Transverse colon (tissue), 4 donors: Measurements from ENCODE around the gene TTC39C. TPM values are rescaled to one million over a fixed set of nuclear protein-coding genes. Genes with fewer than 3 reads are reported as not detected.

Experiments used
- DNase-seq: peaks from one replicate; pipeline ENCODE4 v3.0.0-alpha.2; 2019
- H3K27ac ChIP-seq, 4 donors: fragments of 200-600 bp; sonication (generic); 2 replicates each; pipeline ENCODE4 v1.5.1; 2016 to 2018; ENCODE audit warnings: inconsistent platforms in 4 of 4
- H3K27me3 ChIP-seq: fragments of 200-600 bp; sonication (generic); 2 replicates; pipeline ENCODE4 v1.5.1; 2017; ENCODE audit warnings: inconsistent platforms
- H3K36me3 ChIP-seq, 4 donors: fragments of 200-600 bp; sonication (generic); 2 replicates each; pipeline ENCODE4 v1.5.1; 2017 to 2019; ENCODE audit warnings: inconsistent platforms in 4 of 4
- H3K4me1 ChIP-seq, 4 donors: fragments of 200-600 bp; sonication (generic); 2 replicates each; pipeline ENCODE4 v1.5.1; 2017 to 2020; ENCODE audit warnings: inconsistent platforms in 4 of 4
- H3K4me3 ChIP-seq, 4 donors: fragments of 200-600 bp; sonication (generic); 1 replicate in 1 of 4; 2 replicates in 3 of 4; pipeline versions ENCODE4 v1.5.1 to v1.6.1; 2017 to 2019; ENCODE audit warnings: inconsistent platforms in 4 of 4
- H3K9me3 ChIP-seq, 2 donors: fragments of 200-600 bp; sonication (generic); 2 replicates each; pipeline ENCODE4 v1.5.1; 2017 to 2019; ENCODE audit warnings: inconsistent platforms in 2 of 2
- EP300 ChIP-seq: sonication (generic); formaldehyde crosslinking; IDR thresholded peaks from one replicate; pipeline ENCODE4 v1.6.1; 2017; ENCODE audit warnings: antibody characterized with exemption, low read depth
- POLR2A ChIP-seq: fragments of 450-650 bp; IDR thresholded peaks from one replicate; pipeline ENCODE4 v1.6.1; 2016; ENCODE audit warnings: antibody characterized with exemption, mild to moderate bottlenecking, moderate library complexity
- POLR2AphosphoS5 ChIP-seq, 3 donors: sonication (generic); formaldehyde crosslinking; IDR thresholded peaks; one replicate each; pipeline ENCODE4 v1.6.1; 2016; ENCODE audit warnings: antibody characterized with exemption in 3 of 3
- WGBS, 2 donors: methylation state at CpG; one replicate each; pipeline ENCODE4 v1.1.5; 2018; ENCODE audit warnings: low coverage in 1 of 2; 5-methylcytosine and 5-hydroxymethylcytosine counted together
- in situ Hi-C, 4 donors: fragments of 200-750 bp; cut with MboI; loops; one replicate each; pipeline versions ENCODE4 v1.15.0 to v1.15.1; 2017; ENCODE audit warnings: low sequenced_read_pairs in 3 of 4, low pct_ligation_motif_present in 1 of 4, low pct_unique_long_range_greater_than_20kb in 1 of 4
- intact Hi-C: fragments of 100-400 bp; cut with DNase I; formaldehyde crosslinking; loops from one replicate; pipeline ENCODE4 v1.15.1; 2023; ENCODE audit warnings: low total_unique reads
- total RNA-seq, 4 donors: library from RNA; depleted of rRNA; stranded (reverse); fragments of >200 nt; gene quantifications; one replicate each; pipeline ENCODE4 v1.1.0, GENCODE V29; 2016
- TF ChIP-seq, protein P1 (sequence below), 5 experiments: fragments of 200-600 bp in 3 of 5; fragments of 450-650 bp in 2 of 5; sonication (generic) in 3 of 5; IDR thresholded peaks; 1 replicate in 2 of 5; 2 replicates in 3 of 5; pipeline ENCODE4 v1.5.1; 2016 to 2017; ENCODE audit warnings: antibody characterized with exemption in 5 of 5, inconsistent platforms in 3 of 5, mild to moderate bottlenecking in 2 of 5, moderate library complexity in 1 of 5

The TTC39C gene
- total RNA-seq, 4 donors from 2014 or later, result 4.8 to 18.4 (median 7.4) TPM

DNA sequence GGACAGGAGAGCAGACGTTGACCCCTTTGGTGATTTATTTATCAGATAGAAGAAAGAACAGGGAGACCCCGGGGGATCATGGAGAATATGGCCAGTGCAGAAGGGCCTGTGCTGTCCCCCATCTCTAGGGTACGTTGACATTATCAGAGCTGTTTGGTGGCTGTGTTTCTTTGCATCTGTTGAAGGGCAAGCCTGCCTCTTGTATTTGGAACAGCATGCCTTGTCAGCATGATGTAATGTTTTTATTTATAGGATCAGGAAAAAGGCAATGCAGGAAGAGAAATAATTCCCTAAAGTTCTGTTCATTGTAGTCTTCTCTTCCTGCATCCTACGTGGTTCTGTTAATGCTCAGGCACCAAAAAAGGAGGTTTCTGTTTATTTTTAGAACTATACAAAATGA, 74.5 kb downstream of the TTC39C start:
- WGBS, 2 donors, result 73 to 76% methylated on average over 4 of the region's 4 CpGs
- no peak for TF ChIP-seq POLR2A
- TF ChIP-seq EP300, result no peak
- TF ChIP-seq, protein P1, sequence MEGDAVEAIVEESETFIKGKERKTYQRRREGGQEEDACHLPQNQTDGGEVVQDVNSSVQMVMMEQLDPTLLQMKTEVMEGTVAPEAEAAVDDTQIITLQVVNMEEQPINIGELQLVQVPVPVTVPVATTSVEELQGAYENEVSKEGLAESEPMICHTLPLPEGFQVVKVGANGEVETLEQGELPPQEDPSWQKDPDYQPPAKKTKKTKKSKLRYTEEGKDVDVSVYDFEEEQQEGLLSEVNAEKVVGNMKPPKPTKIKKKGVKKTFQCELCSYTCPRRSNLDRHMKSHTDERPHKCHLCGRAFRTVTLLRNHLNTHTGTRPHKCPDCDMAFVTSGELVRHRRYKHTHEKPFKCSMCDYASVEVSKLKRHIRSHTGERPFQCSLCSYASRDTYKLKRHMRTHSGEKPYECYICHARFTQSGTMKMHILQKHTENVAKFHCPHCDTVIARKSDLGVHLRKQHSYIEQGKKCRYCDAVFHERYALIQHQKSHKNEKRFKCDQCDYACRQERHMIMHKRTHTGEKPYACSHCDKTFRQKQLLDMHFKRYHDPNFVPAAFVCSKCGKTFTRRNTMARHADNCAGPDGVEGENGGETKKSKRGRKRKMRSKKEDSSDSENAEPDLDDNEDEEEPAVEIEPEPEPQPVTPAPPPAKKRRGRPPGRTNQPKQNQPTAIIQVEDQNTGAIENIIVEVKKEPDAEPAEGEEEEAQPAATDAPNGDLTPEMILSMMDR (IDR thresholded peaks at IDR 0.05), result no peak
- no peak for TF ChIP-seq POLR2AphosphoS5 (IDR thresholded peaks at IDR 0.05)
- no peak for DNase-seq
- Histone ChIP-seq H3K36me3 (no peaks in the 10 kb centered on the region), H3K27me3 (no peaks in the 10 kb centered on the region), H3K4me1 (no peaks in the 10 kb centered on the region), H3K9me3 (no peaks in the 10 kb centered on the region), H3K27ac (no peak overlapping the region), H3K4me3 (no peak overlapping the region)
- intact Hi-C loops, result no loop called here
- in situ Hi-C loops, result no loop called here

DNA sequence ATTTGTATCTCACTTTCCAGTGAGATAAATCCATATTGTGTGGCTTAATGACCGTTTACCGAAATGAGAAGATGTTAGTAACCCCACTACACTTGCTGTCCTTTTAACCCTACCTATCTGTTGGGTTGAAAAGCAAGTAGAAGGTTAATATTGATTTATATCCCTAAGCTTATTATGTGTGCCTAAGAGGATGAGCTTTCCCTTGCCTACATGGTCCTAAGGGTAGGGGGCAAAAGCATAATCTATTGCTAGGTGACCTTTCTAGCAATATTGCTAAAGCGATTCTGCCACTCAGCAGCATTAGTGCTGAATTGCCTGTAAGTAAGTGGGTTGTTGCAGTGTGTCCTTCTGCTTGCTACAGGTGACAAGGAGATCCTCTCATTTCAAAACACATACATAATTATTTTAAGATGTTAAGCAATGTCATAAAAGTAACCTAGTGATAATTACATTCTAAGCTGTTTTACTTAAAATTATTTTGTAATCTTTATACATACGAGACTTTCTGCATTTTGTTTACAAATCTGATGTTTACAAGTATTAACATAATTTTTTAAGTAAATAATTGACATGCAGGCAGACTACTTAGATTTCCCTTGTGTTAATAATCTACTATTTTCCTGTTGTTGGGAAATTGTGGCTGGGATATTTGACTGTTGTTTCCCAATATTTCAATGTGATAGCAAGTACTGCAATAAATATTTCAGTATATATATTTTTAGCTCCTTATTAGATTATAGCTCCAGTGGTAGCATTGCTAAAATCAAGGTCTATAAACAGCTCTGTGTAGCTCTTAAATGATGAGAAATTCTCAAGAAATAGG, 75.2 kb downstream of the TTC39C start:
- intact Hi-C loops (no loop called here), in situ Hi-C loops (no loop called here)
- no peak for DNase-seq
- Histone ChIP-seq H3K4me1 (no peaks in the 10 kb centered on the region), H3K27ac (no peak overlapping the region), H3K27me3 (no peaks in the 10 kb centered on the region), H3K4me3 (no peak overlapping the region), H3K9me3 (no peaks in the 10 kb centered on the region), H3K36me3 (no peaks in the 10 kb centered on the region)
- TF ChIP-seq, protein P1 (IDR thresholded peaks at IDR 0.05), result no peak
- no peak for TF ChIP-seq POLR2AphosphoS5 (IDR thresholded peaks at IDR 0.05)
- WGBS, 2 donors, result 79 to 87% methylated on average over 3 to 4 of the region's 4 CpGs

DNA sequence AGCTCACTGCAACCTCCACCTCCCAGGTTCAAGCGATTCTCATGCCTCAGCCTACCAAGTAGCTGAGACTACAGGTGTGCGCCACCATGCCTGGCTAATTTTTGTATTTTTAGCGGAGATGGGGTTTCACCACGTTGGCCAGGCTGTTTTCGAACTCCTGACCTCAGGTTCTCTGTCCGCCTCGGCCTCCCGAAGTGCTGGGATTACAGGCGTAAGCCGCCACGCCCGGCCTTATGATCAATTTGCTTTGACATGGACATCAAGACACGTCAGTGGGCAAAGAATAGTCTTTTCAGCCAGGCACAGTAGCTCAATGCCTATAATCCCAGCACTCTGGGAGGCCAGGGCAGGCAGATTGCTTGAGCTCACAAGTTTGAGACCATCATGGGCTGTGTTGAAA, 76.3 kb downstream of the TTC39C start:
- Histone ChIP-seq H3K4me1 (no peaks in the 10 kb centered on the region), H3K36me3 (no peaks in the 10 kb centered on the region), H3K27ac (no peak overlapping the region), H3K4me3 (no peak overlapping the region), H3K9me3 (no peaks in the 10 kb centered on the region), H3K27me3 (no peaks in the 10 kb centered on the region)
- DNase-seq, result no peak
- 96 to 100% methylated on average over 1 to 13 of the region's 13 CpGs for WGBS, 2 donors
- intact Hi-C loops, result no loop called here
- no peak for TF ChIP-seq EP300
- TF ChIP-seq, protein P1 (IDR thresholded peaks at IDR 0.05), result no peak
- TF ChIP-seq POLR2AphosphoS5 (IDR thresholded peaks at IDR 0.05), result no peak
- TF ChIP-seq POLR2A, result no peak
- in situ Hi-C loops, result no loop called here

DNA sequence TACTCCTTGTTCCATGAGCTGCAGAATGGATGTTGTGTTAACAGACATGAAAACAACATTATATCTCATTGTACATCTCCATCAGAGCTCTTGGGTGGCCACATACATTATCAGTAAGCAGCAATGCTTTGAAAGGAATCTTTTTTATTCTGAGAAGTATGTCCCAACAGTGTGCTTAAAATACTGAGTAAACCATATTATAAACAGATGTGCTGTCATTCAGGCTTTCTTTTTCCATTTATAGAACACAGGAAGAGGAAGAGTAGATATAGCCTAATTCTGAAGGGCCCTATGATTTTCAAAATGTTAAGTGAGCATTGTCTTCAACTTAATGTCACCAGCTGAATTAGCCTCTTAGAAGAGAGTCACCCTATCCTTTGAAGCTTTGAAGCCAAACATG, 80.0 kb downstream of the TTC39C start:
- in situ Hi-C loops, result no loop called here
- H3K4me1 ChIP-seq, result no peaks in the 10 kb centered on the region
- no peaks in the 10 kb centered on the region for H3K27me3 ChIP-seq
- H3K27ac ChIP-seq, result no peak overlapping the region
- intact Hi-C loops, result no loop called here
- peaks cover 0 to 9% of the 10 kb centered on the region in 2 donors for H3K9me3 ChIP-seq
- H3K36me3 ChIP-seq, result no peaks in the 10 kb centered on the region
- no peak overlapping the region for H3K4me3 ChIP-seq
- DNase-seq, result no peak
- TF ChIP-seq, protein P1 (IDR thresholded peaks at IDR 0.05), result no peak
- TF ChIP-seq POLR2A (no peak), POLR2AphosphoS5 (IDR thresholded peaks at IDR 0.05) (no peak), EP300 (no peak)
